Stomach smooth muscle (tissue), 2 donors: Measurements from ENCODE around the gene KLHDC7B.
A peak's percentile ranks its signal among the peaks of the same experiment; 100 is the strongest.

Experiments used
- H3K27ac ChIP-seq: one replicate; pipeline ENCODE4 v1.7.0; 2013; ENCODE audit warnings: mild to moderate bottlenecking, low read length, inconsistent platforms
- H3K27me3 ChIP-seq, 2 donors: one replicate each; pipeline ENCODE4 v1.7.0; 2013; ENCODE audit warnings: low read length in 2 of 2; ENCODE audit not compliant: insufficient read depth in 2 of 2, control insufficient read depth in 1 of 2
- H3K36me3 ChIP-seq, 2 donors: one replicate each; pipeline ENCODE4 v1.7.0; 2013; ENCODE audit warnings: low read length in 2 of 2; ENCODE audit not compliant: control insufficient read depth in 2 of 2, insufficient read depth in 2 of 2
- H3K4me1 ChIP-seq: one replicate; pipeline ENCODE4 v1.7.0; 2013; ENCODE audit warnings: low read length; ENCODE audit not compliant: control insufficient read depth, insufficient read depth
- H3K4me3 ChIP-seq, 2 donors: one replicate each; pipeline ENCODE4 v1.7.0; 2013; ENCODE audit warnings: low read length in 2 of 2
- H3K9ac ChIP-seq, 2 donors: one replicate each; pipeline ENCODE4 v1.7.0; 2013; ENCODE audit warnings: low read length in 2 of 2, mild to moderate bottlenecking in 1 of 2
- H3K9me3 ChIP-seq, 2 donors: one replicate each; pipeline ENCODE4 v1.7.0; 2013; ENCODE audit warnings: low read length in 2 of 2; ENCODE audit not compliant: control insufficient read depth in 2 of 2
- donor health status: healthy.
- donor health status: Pancreatic carcinoma.

Gene KLHDC7B

DNA sequence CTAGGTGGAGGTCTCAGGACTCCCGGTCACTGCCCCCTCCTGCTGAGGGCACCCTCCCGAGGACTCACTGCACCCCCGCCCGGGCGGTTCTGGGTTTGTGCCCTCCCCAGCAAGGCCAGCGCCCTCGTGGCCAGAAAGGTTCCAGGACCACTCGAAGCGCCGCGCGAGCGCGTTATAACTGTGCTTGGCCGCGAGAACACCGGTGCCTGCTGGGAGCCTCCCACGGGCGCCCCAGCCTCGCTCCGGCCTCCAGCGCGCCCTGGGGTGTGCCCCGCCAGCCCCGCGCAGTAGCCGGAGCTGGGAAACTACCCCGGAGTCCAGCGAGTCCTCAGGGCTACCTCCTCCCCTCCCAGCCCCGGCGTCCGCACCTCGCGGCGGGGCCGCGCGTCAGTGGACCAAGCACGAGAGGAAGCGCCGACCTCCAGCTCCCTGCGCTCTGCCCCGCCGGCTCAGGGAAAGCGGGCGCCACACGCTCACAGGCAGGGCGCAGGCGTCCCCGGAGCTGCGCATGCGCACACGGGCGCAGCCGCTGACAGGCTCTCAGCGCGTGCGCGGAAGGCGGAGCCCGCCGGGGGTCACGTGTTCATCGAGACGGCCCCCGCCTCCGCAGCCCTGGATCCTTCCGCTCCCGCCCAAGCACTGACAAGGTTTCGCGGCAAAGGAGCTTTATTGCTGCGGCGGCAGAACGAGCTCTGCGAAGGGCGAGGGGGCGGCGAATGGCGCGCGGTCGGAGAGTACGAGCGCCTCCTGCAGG lies 20.4 kb upstream of the KLHDC7B start, which contains the start of gene SCO2:
Gene SCO2 (minus strand): TSS at position 495 of the 754 bp plus-strand sequence. CDS start 1,187 bp downstream, outside the sequence.
- Histone ChIP-seq H3K4me1 (peaks cover 43% of the 10 kb centered on the region), H3K27me3 (peaks cover 3 to 15% of the 10 kb centered on the region in 2 donors), H3K9ac (peak within 1 kb of the TSS; percentile 62 to 70), H3K4me3 (peak within 1 kb of the TSS; percentile 72 to 80), H3K9me3 (no peaks in the 10 kb centered on the region), H3K36me3 (peaks cover 13 to 20% of the 10 kb centered on the region in 2 donors), H3K27ac (peak within 1 kb of the TSS; percentile 74)

DNA sequence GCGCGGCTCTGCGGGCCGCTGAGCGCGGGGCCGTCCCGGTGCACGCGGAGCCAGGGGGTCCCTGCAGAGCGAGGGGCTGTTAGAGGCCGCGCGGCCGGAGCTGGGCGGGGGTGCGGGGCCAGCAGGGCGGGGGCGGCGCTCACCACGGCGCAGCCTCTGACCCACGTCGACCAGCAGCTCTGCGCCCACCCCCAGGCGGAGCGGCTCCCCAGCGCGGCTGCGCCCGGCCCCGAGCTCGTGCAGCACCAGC lies 19.9 kb upstream of the KLHDC7B start:
- Histone ChIP-seq H3K36me3 (peaks cover 13 to 20% of the 10 kb centered on the region in 2 donors), H3K4me1 (peaks cover 48% of the 10 kb centered on the region), H3K27ac (peak overlapping the region; percentile 74), H3K9me3 (no peaks in the 10 kb centered on the region), H3K27me3 (peaks cover 6 to 20% of the 10 kb centered on the region in 2 donors), H3K9ac (peak overlapping the region; percentile 58 to 59), H3K4me3 (peak overlapping the region; percentile 72 to 80)

- peaks cover 10 to 24% of the 10 kb centered on the region in 2 donors for H3K27me3 ChIP-seq
- H3K27ac ChIP-seq = peak overlapping the region; percentile 74
- peak overlapping the region; percentile 72 to 80 for H3K4me3 ChIP-seq
- H3K9me3 ChIP-seq = no peaks in the 10 kb centered on the region
- H3K36me3 ChIP-seq = peaks cover 12 to 16% of the 10 kb centered on the region in 2 donors
- peaks cover 53% of the 10 kb centered on the region for H3K4me1 ChIP-seq
- peak overlapping the region; percentile 58 to 59 for H3K9ac ChIP-seq
Observed at GRCh38 chr22:50526108-50526833, 19.4 kb upstream of the KLHDC7B start.

DNA sequence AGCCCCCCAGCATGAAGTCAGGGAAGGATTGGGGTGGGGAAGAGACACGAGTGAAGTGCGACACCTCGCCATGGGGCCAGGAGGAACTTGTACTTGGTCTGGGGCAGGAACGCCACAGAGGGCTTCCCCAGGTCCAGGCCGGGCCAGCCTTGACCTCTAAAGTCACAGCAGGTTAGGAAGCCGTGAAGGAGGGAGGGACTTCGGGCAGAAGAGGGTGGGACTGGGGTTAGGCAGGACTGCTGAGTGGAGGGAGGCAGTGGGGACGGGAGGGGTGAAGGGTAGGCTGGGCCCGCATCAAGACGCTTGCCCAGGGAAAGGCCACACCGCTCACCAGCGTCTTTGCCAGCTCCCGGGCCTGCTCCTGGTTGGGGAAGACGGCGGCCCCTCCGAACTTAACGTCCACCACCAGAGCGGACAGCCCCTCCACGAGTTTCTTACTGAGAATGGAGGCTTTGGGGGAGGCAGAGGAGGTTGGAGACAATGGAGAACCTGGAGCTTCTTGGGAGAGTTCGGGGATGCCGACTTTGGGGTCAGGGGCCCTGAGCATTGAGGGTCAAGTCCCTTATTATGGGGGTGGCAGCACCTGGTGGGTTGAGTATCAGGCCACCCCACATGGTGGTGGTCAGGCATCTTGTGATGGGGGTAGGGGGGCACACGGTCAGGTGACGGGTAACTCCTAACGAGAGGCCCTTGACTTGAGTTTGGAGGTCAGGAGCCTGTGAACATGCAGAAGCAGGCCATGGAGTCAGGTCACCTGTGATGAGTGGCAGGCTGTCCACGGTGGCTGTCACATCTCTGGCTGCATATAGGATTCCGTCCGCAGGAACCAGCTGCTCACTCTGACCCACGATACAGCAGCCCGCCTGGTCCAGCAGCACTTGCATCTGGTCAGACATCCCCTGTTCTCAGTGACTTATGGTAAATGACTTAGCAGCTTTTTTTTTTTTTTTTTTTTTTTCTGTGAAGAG lies 18.6 kb upstream of the KLHDC7B start:
- Histone ChIP-seq H3K9me3 (no peaks in the 10 kb centered on the region), H3K27me3 (peaks cover 10 to 33% of the 10 kb centered on the region in 2 donors), H3K4me3 (peak overlapping the region; percentile 72 to 80), H3K27ac (peak overlapping the region; percentile 74), H3K36me3 (peaks cover 5 to 9% of the 10 kb centered on the region in 2 donors), H3K9ac (peak overlapping the region in 1 of 2 donors; percentile 58), H3K4me1 (peaks cover 61% of the 10 kb centered on the region)

- peak overlapping the region; percentile 6 for H3K27ac ChIP-seq
- peaks cover 0 to 7% of the 10 kb centered on the region in 2 donors for H3K36me3 ChIP-seq
- H3K9me3 ChIP-seq = no peaks in the 10 kb centered on the region
- peaks cover 13 to 43% of the 10 kb centered on the region in 2 donors for H3K27me3 ChIP-seq
- H3K4me3 ChIP-seq = peak overlapping the region in 1 of 2 donors; percentile 8
- H3K9ac ChIP-seq = no peak overlapping the region
- H3K4me1 ChIP-seq = peaks cover 65% of the 10 kb centered on the region
Observed at GRCh38 chr22:50527921-50528681, 17.6 kb upstream of the KLHDC7B start.

GRCh38 chr22:50528682-50529415 lies 16.9 kb upstream of the KLHDC7B start:
- H3K4me1 ChIP-seq = peaks cover 61% of the 10 kb centered on the region
- H3K27ac ChIP-seq = peak overlapping the region; percentile 37
- no peaks in the 10 kb centered on the region for H3K9me3 ChIP-seq
- peak overlapping the region in 1 of 2 donors; percentile 68 for H3K4me3 ChIP-seq
- H3K36me3 ChIP-seq = no peaks in the 10 kb centered on the region
- H3K9ac ChIP-seq = peak overlapping the region in 1 of 2 donors; percentile 14
- H3K27me3 ChIP-seq = peaks cover 15 to 50% of the 10 kb centered on the region in 2 donors

GRCh38 chr22:50529416-50529896 lies 16.2 kb upstream of the KLHDC7B start:
- peak overlapping the region; percentile 4 to 68 for H3K4me3 ChIP-seq
- H3K27ac ChIP-seq = peak overlapping the region; percentile 37
- peaks cover 15 to 56% of the 10 kb centered on the region in 2 donors for H3K27me3 ChIP-seq
- H3K36me3 ChIP-seq = no peaks in the 10 kb centered on the region
- peaks cover 55% of the 10 kb centered on the region for H3K4me1 ChIP-seq
- peak overlapping the region; percentile 13 to 14 for H3K9ac ChIP-seq
- no peaks in the 10 kb centered on the region for H3K9me3 ChIP-seq

- no peaks in the 10 kb centered on the region for H3K36me3 ChIP-seq
- peak within 1 kb of the TSS; percentile 71 for H3K27ac ChIP-seq
- H3K4me3 ChIP-seq = peak within 1 kb of the TSS; percentile 55 to 68
- H3K9me3 ChIP-seq = no peaks in the 10 kb centered on the region
- peaks cover 50% of the 10 kb centered on the region for H3K4me1 ChIP-seq
- H3K9ac ChIP-seq = peak within 1 kb of the TSS; percentile 55 to 74
- H3K27me3 ChIP-seq = peaks cover 15 to 59% of the 10 kb centered on the region in 2 donors
Observed at GRCh38 chr22:50529897-50530579, 15.7 kb upstream of the KLHDC7B start, which contains the start of gene TYMP. TSS of gene TYMP (minus strand) at chr22:50530012. CDS start at chr22:50529709, 303 bp downstream.

DNA sequence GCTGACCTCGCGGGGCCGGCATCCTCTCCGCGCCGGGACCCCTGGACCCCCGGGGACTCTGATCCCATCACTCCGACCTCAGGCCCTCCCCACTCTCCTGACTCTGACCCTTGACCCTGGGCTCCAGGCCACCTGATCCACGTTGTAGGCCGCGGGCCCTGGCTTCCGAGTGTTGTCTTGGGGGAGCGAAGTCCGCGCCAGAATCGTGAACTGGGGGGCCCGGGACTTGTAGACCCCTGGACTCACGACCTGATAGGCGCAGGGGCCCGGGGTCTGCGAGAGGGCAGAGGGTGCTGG lies 15.2 kb upstream of the KLHDC7B start:
- H3K9me3 ChIP-seq = no peaks in the 10 kb centered on the region
- peaks cover 46% of the 10 kb centered on the region for H3K4me1 ChIP-seq
- H3K27me3 ChIP-seq = peaks cover 15 to 62% of the 10 kb centered on the region in 2 donors
- H3K27ac ChIP-seq = peak overlapping the region; percentile 71
- H3K9ac ChIP-seq = peak overlapping the region; percentile 55 to 74
- H3K4me3 ChIP-seq = peak overlapping the region in 1 of 2 donors; percentile 68
- no peaks in the 10 kb centered on the region for H3K36me3 ChIP-seq
